ENCODE measurements around the gene NKD2.

NKD2 gene

GRCh38 chr5:1027631-1028441 is 19.2 kb downstream of the NKD2 start:
- no peak overlapping the region for H3K14ac ChIP-seq (ENCODE audit: low read length)
- H3K27me3 ChIP-seq (ENCODE audit: insufficient read depth, low read length): no peaks in the 10 kb centered on the region
- no peaks in the 10 kb centered on the region for H3K79me1 ChIP-seq (ENCODE audit: low read length)
- no peak overlapping the region for H3K4me3 ChIP-seq (ENCODE audit: low read depth, low read length)
- no peak overlapping the region for H2BK12ac ChIP-seq (ENCODE audit: low read length)
- H2AK5ac ChIP-seq (ENCODE audit: low read length): no peak overlapping the region
- H3K23ac ChIP-seq (ENCODE audit: low read length): no peak overlapping the region
- peaks cover 6% of the 10 kb centered on the region for H3K9me3 ChIP-seq (ENCODE audit: insufficient read depth, low read depth, low read length)
- DNase-seq: no peak
- H3K36me3 ChIP-seq (ENCODE audit: control insufficient read depth in 1 of 2, insufficient read depth in 2 of 2, low read length in 2 of 2): no peaks in the 10 kb centered on the region
- no CpG with 5 or more reads among the region's 40 CpGs for WGBS (ENCODE audit: extremely low coverage, insufficient coverage, insufficient read length)
- H3K18ac ChIP-seq (ENCODE audit: low read length): no peak overlapping the region
- no peak overlapping the region for H4K8ac ChIP-seq (ENCODE audit: low read depth, low read length)
- H3K4ac ChIP-seq (ENCODE audit: low read depth, low read length): no peak overlapping the region
- no peak overlapping the region for H4K12ac ChIP-seq (ENCODE audit: low read depth, low read length)
- H3K4me2 ChIP-seq (ENCODE audit: low read length): no peak overlapping the region
- H3K9ac ChIP-seq (ENCODE audit: low read length): no peak overlapping the region
- H2BK120ac ChIP-seq (ENCODE audit: insufficient read depth, low read length, poor library complexity): no peak overlapping the region
- H2BK5ac ChIP-seq (ENCODE audit: low read depth, low read length, poor library complexity): no peak overlapping the region
- no peak overlapping the region for H4K91ac ChIP-seq (ENCODE audit: low read depth, low read length)
- H3K4me1 ChIP-seq (ENCODE audit: control insufficient read depth in 1 of 2, insufficient read depth in 2 of 2, low read length in 2 of 2): no peaks in the 10 kb centered on the region
- no peak overlapping the region for H2AFZ ChIP-seq (ENCODE audit: insufficient read depth, low read length, poor library complexity)
- no peaks in the 10 kb centered on the region for H3K79me2 ChIP-seq (ENCODE audit: control insufficient read depth, insufficient read depth, low read length, poor library complexity)
- no peak overlapping the region for H3K27ac ChIP-seq (ENCODE audit: low read depth, low read length)

GRCh38 chr5:1028481-1029281 is 20.1 kb downstream of the NKD2 start:
- Histone ChIP-seq H3K23ac (ENCODE audit: low read length) (no peak overlapping the region), H3K14ac (ENCODE audit: low read length) (no peak overlapping the region), H3K4me2 (ENCODE audit: low read length) (no peak overlapping the region), H3K9ac (ENCODE audit: low read length) (no peak overlapping the region), H3K27me3 (ENCODE audit: insufficient read depth, low read length) (no peaks in the 10 kb centered on the region), H3K4ac (ENCODE audit: low read depth, low read length) (no peak overlapping the region), H4K12ac (ENCODE audit: low read depth, low read length) (no peak overlapping the region), H2BK120ac (ENCODE audit: insufficient read depth, low read length, poor library complexity) (no peak overlapping the region), H2AK5ac (ENCODE audit: low read length) (no peak overlapping the region), H4K8ac (ENCODE audit: low read depth, low read length) (no peak overlapping the region), H3K79me2 (ENCODE audit: control insufficient read depth, insufficient read depth, low read length, poor library complexity) (no peaks in the 10 kb centered on the region), H3K4me3 (ENCODE audit: low read depth, low read length) (no peak overlapping the region), H3K27ac (ENCODE audit: low read depth, low read length) (no peak overlapping the region), H2BK5ac (ENCODE audit: low read depth, low read length, poor library complexity) (no peak overlapping the region), H3K79me1 (ENCODE audit: low read length) (no peaks in the 10 kb centered on the region), H3K9me3 (ENCODE audit: insufficient read depth, low read depth, low read length) (peaks cover 6% of the 10 kb centered on the region), H2BK12ac (ENCODE audit: low read length) (no peak overlapping the region), H3K4me1 (ENCODE audit: control insufficient read depth in 1 of 2, insufficient read depth in 2 of 2, low read length in 2 of 2) (no peaks in the 10 kb centered on the region), H3K36me3 (ENCODE audit: control insufficient read depth in 1 of 2, insufficient read depth in 2 of 2, low read length in 2 of 2) (no peaks in the 10 kb centered on the region), H4K91ac (ENCODE audit: low read depth, low read length) (no peak overlapping the region), H3K18ac (ENCODE audit: low read length) (no peak overlapping the region), H2AFZ (ENCODE audit: insufficient read depth, low read length, poor library complexity) (no peak overlapping the region)
- no peak for DNase-seq
- no CpG with 5 or more reads among the region's 26 CpGs for WGBS (ENCODE audit: extremely low coverage, insufficient coverage, insufficient read length)

DNA sequence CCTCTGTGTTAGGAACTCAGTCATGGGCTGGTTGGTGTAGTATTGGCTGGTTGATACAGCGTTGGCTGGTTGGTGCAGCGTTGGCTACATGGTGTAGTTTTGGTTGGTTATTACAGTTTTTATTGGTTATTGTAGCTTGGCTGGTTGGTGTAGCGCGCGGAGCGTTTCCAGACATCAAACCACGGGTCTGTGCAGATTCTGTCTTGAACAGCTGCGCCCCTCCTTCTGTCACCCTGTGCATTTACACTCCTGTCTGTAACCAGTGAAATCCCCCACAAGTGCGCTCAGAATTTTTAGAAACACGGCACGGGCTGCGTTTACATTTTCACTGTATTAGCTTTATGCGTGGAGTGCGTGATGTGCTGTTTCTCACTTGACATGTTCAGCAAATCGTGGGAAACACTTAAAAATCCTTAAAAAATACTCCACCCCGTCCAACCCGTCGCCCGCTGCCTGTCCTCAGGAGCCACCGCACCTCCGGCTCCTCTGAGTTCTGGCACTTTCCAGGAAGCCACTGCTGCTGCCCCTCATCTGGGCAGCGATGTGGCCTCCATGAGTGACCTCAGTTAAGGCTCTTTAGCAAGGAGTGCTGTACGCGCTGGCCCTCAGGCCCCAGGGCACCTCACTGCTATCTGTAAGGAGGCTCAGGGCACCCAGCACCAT is 20.8 kb downstream of the NKD2 start:
- no peaks in the 10 kb centered on the region for H3K79me2 ChIP-seq (ENCODE audit: control insufficient read depth, insufficient read depth, low read length, poor library complexity)
- no peak overlapping the region for H2BK5ac ChIP-seq (ENCODE audit: low read depth, low read length, poor library complexity)
- no peak overlapping the region for H2BK120ac ChIP-seq (ENCODE audit: insufficient read depth, low read length, poor library complexity)
- H3K18ac ChIP-seq (ENCODE audit: low read length): no peak overlapping the region
- no peaks in the 10 kb centered on the region for H3K4me1 ChIP-seq (ENCODE audit: control insufficient read depth in 1 of 2, insufficient read depth in 2 of 2, low read length in 2 of 2)
- no peak overlapping the region for H3K4me3 ChIP-seq (ENCODE audit: low read depth, low read length)
- no CpG with 5 or more reads among the region's 24 CpGs for WGBS (ENCODE audit: extremely low coverage, insufficient coverage, insufficient read length)
- H2AK5ac ChIP-seq (ENCODE audit: low read length): no peak overlapping the region
- no peaks in the 10 kb centered on the region for H3K36me3 ChIP-seq (ENCODE audit: control insufficient read depth in 1 of 2, insufficient read depth in 2 of 2, low read length in 2 of 2)
- no peak overlapping the region for H4K8ac ChIP-seq (ENCODE audit: low read depth, low read length)
- H3K9me3 ChIP-seq (ENCODE audit: insufficient read depth, low read depth, low read length): peaks cover 6% of the 10 kb centered on the region
- no peak overlapping the region for H3K4ac ChIP-seq (ENCODE audit: low read depth, low read length)
- no peaks in the 10 kb centered on the region for H3K27me3 ChIP-seq (ENCODE audit: insufficient read depth, low read length)
- H3K14ac ChIP-seq (ENCODE audit: low read length): no peak overlapping the region
- H3K27ac ChIP-seq (ENCODE audit: low read depth, low read length): no peak overlapping the region
- no peak overlapping the region for H4K12ac ChIP-seq (ENCODE audit: low read depth, low read length)
- no peak overlapping the region for H2AFZ ChIP-seq (ENCODE audit: insufficient read depth, low read length, poor library complexity)
- H2BK12ac ChIP-seq (ENCODE audit: low read length): no peak overlapping the region
- no peak overlapping the region for H3K9ac ChIP-seq (ENCODE audit: low read length)
- H4K91ac ChIP-seq (ENCODE audit: low read depth, low read length): no peak overlapping the region
- no peak overlapping the region for H3K23ac ChIP-seq (ENCODE audit: low read length)
- H3K4me2 ChIP-seq (ENCODE audit: low read length): no peak overlapping the region
- no peaks in the 10 kb centered on the region for H3K79me1 ChIP-seq (ENCODE audit: low read length)
- DNase-seq: no peak

DNA sequence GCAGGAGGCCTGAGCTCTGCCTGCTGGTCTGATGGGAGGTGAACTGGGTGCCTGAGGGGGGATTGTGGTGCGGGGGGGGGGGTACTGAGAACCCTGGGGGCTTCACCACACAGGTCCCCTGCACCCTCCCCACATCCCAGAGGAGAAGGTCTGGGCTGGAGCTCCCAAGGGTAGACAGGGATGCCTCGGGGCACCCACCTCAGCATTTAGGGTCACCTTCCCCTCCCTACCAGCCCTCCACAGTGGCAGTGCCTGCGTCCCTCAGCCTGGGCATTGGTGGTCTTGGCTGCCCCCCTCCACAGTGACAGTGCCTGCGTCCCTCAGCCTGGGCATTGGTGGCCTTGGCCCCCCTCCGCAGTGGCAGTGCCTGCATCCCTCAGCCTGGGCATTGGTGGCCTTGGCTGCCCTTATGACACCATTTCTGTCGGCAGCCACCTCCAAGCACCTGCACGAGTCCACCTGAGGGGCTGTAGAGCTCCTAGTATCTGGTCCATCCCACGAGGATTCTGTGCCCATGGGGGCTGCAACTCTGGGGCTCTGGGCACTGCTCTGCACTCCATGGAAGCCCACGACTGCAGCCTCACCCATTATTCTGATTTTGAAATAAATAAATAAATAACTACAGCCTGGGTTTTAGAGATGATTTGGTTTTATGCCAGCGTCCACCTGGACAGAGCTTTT is 21.5 kb downstream of the NKD2 start:
- no peak overlapping the region for H4K12ac ChIP-seq (ENCODE audit: low read depth, low read length)
- no peak overlapping the region for H3K23ac ChIP-seq (ENCODE audit: low read length)
- H3K4me2 ChIP-seq (ENCODE audit: low read length): no peak overlapping the region
- no peak overlapping the region for H2AFZ ChIP-seq (ENCODE audit: insufficient read depth, low read length, poor library complexity)
- H2AK5ac ChIP-seq (ENCODE audit: low read length): no peak overlapping the region
- H3K27ac ChIP-seq (ENCODE audit: low read depth, low read length): no peak overlapping the region
- no peak overlapping the region for H2BK12ac ChIP-seq (ENCODE audit: low read length)
- no peak for DNase-seq
- no peaks in the 10 kb centered on the region for H3K27me3 ChIP-seq (ENCODE audit: insufficient read depth, low read length)
- no peak overlapping the region for H4K8ac ChIP-seq (ENCODE audit: low read depth, low read length)
- H3K14ac ChIP-seq (ENCODE audit: low read length): no peak overlapping the region
- no peaks in the 10 kb centered on the region for H3K36me3 ChIP-seq (ENCODE audit: control insufficient read depth in 1 of 2, insufficient read depth in 2 of 2, low read length in 2 of 2)
- H3K18ac ChIP-seq (ENCODE audit: low read length): no peak overlapping the region
- no peak overlapping the region for H2BK5ac ChIP-seq (ENCODE audit: low read depth, low read length, poor library complexity)
- no peak overlapping the region for H3K9ac ChIP-seq (ENCODE audit: low read length)
- H3K79me1 ChIP-seq (ENCODE audit: low read length): no peaks in the 10 kb centered on the region
- no peaks in the 10 kb centered on the region for H3K4me1 ChIP-seq (ENCODE audit: control insufficient read depth in 1 of 2, insufficient read depth in 2 of 2, low read length in 2 of 2)
- no peak overlapping the region for H2BK120ac ChIP-seq (ENCODE audit: insufficient read depth, low read length, poor library complexity)
- H3K9me3 ChIP-seq (ENCODE audit: insufficient read depth, low read depth, low read length): peaks cover 6% of the 10 kb centered on the region
- no peaks in the 10 kb centered on the region for H3K79me2 ChIP-seq (ENCODE audit: control insufficient read depth, insufficient read depth, low read length, poor library complexity)
- H3K4ac ChIP-seq (ENCODE audit: low read depth, low read length): no peak overlapping the region
- no peak overlapping the region for H3K4me3 ChIP-seq (ENCODE audit: low read depth, low read length)
- no CpG with 5 or more reads among the region's 10 CpGs for whole genome bisulfite sequencing (ENCODE audit: extremely low coverage, insufficient coverage, insufficient read length)
- H4K91ac ChIP-seq (ENCODE audit: low read depth, low read length): no peak overlapping the region

All from trophoblast cell (in vitro differentiated cells and primary cell).